OCI-LY3 (cell line): ENCODE data around the gene YWHAB.
"Not testable (repeated sequence)": the region's sequence is repeated elsewhere in the genome, so short reads cannot be mapped to it uniquely, and the experiment has no call there.

Experiments
- H2AFZ ChIP-seq: fragments of 200-600, 300-600 bp; shearing (Covaris generic); 2 replicates; pipeline ENCODE4 v1.6.0; 2014; ENCODE audit warnings: antibody characterized with exemption, low read depth, low read length
- H3K27ac ChIP-seq: fragments of 200-600, 300-600 bp; sonication (generic); 2 replicates; pipeline ENCODE4 v1.5.1; 2014; ENCODE audit warnings: mild to moderate bottlenecking, low read length, moderate library complexity, mixed read lengths
- H3K27me3 ChIP-seq: fragments of 200-600, 300-600 bp; sonication (generic); 2 replicates; pipeline ENCODE4 v1.6.1; 2014; ENCODE audit warnings: low read depth, low read length, mixed read lengths
- H3K36me3 ChIP-seq: fragments of 200-600, 300-600 bp; sonication (generic); replicated peaks from 2 replicates; pipeline ENCODE3; 2014; ENCODE audit warnings: low read depth, low read length, mixed read lengths
- H3K4me1 ChIP-seq: fragments of 300-600, 200-600 bp; sonication (generic); 2 replicates; pipeline ENCODE4 v1.6.1; 2014; ENCODE audit warnings: low read length, mixed read lengths
- H3K4me2 ChIP-seq: fragments of 200-600, 300-600 bp; sonication (generic); 2 replicates; pipeline ENCODE4 v1.6.1; 2014; ENCODE audit warnings: low read length, mixed read lengths
- H3K4me3 ChIP-seq: fragments of 300-600, 200-600 bp; sonication (generic); 2 replicates; pipeline ENCODE4 v1.5.1; 2014; ENCODE audit warnings: antibody characterized with exemption, mild to moderate bottlenecking, low read length, moderate library complexity
- H3K79me2 ChIP-seq: fragments of 300-600, 200-600 bp; shearing (Covaris generic); 2 replicates; pipeline ENCODE4 v1.6.1; 2014; ENCODE audit warnings: mild to moderate bottlenecking, low read length, mixed read lengths
- H3K9ac ChIP-seq: fragments of 300-600, 200-600 bp; shearing (Covaris generic); 2 replicates; pipeline ENCODE4 v1.6.0; 2014; ENCODE audit warnings: mild to moderate bottlenecking, low read length, moderate library complexity
- H3K9me3 ChIP-seq: fragments of 200-600, 300-600 bp; shearing (Covaris generic); 2 replicates; pipeline ENCODE4 v1.6.1; 2014; ENCODE audit warnings: low read length, mixed read lengths; ENCODE audit not compliant: insufficient read depth
- H4K20me1 ChIP-seq: fragments of 200-600, 300-600 bp; sonication (generic); 2 replicates; pipeline ENCODE4 v1.6.1; 2016; ENCODE audit warnings: low read length, mixed read lengths; ENCODE audit not compliant: insufficient read depth
- CTCF ChIP-seq: fragments of 200-600, 300-600 bp; sonication (generic); IDR thresholded peaks from 2 replicates; pipeline ENCODE4 v1.5.1; 2014; ENCODE audit warnings: antibody characterized with exemption, low read length, low read depth
- EZH2phosphoT487 ChIP-seq: fragments of 200-600 bp; shearing (Covaris generic); IDR thresholded peaks from 2 replicates; pipeline ENCODE4 v1.6.1; 2018; ENCODE audit warnings: antibody characterized with exemption, mixed run types, low read depth

Gene YWHAB

GRCh38 chr20:44861531-44862006 is 23.9 kb upstream of the YWHAB start:
- no peak overlapping the region for H3K4me2 ChIP-seq
- no peak overlapping the region for H3K27ac ChIP-seq
- H3K4me1 ChIP-seq, result peaks cover 5% of the 10 kb centered on the region; the same call in 1 of the 2 replicates
- no peaks in the 10 kb centered on the region for H3K36me3 ChIP-seq
- no peak overlapping the region for H3K4me3 ChIP-seq
- H3K9me3 ChIP-seq, result no peaks in the 10 kb centered on the region
- H4K20me1 ChIP-seq, result no peaks in the 10 kb centered on the region
- no peak overlapping the region for H2AFZ ChIP-seq
- TF ChIP-seq CTCF, result no peak
- TF ChIP-seq EZH2phosphoT487, result no peak
- H3K27me3 ChIP-seq, result peaks cover 8% of the 10 kb centered on the region
- H3K79me2 ChIP-seq, result no peaks in the 10 kb centered on the region
- H3K9ac ChIP-seq, result no peak overlapping the region

- TF ChIP-seq EZH2phosphoT487 (no peak), CTCF (no peak)
- Histone ChIP-seq H3K79me2 (no peaks in the 10 kb centered on the region), H3K27me3 (peaks cover 8% of the 10 kb centered on the region), H3K9me3 (no peaks in the 10 kb centered on the region), H3K27ac (no peak overlapping the region), H2AFZ (no peak overlapping the region), H3K4me3 (no peak overlapping the region), H3K4me1 (peaks cover 8% of the 10 kb centered on the region), H3K36me3 (no peaks in the 10 kb centered on the region), H3K4me2 (no peak overlapping the region), H3K9ac (no peak overlapping the region), H4K20me1 (no peaks in the 10 kb centered on the region)
These were observed 23.2 kb upstream of the YWHAB start for GRCh38 chr20:44862286-44862685.

- not testable (repeated sequence) for H3K4me2 ChIP-seq, H3K79me2 ChIP-seq
- peaks cover 14% of the 10 kb centered on the region for H3K27me3 ChIP-seq
These were observed 22.0 kb upstream of the YWHAB start for GRCh38 chr20:44863365-44864084.

GRCh38 chr20:44864493-44864892 is 21.0 kb upstream of the YWHAB start:
- H3K4me3 ChIP-seq, result not testable (repeated sequence)

More at GRCh38 chr20:44863365-44864084, 22.0 kb upstream of the YWHAB start:
- not testable (repeated sequence) for H3K36me3 ChIP-seq, H2AFZ ChIP-seq, H4K20me1 ChIP-seq, H3K27ac ChIP-seq, H3K9ac ChIP-seq, H3K9me3 ChIP-seq, H3K4me1 ChIP-seq, H3K4me3 ChIP-seq

GRCh38 chr20:44866703-44867335 is 18.7 kb upstream of the YWHAB start:
- H4K20me1 ChIP-seq, result no peaks in the 10 kb centered on the region
- H3K27me3 ChIP-seq, result peaks cover 29% of the 10 kb centered on the region
- no peak overlapping the region for H3K27ac ChIP-seq
- peaks cover 8% of the 10 kb centered on the region for H3K4me1 ChIP-seq
- no peaks in the 10 kb centered on the region for H3K36me3 ChIP-seq
- no peak overlapping the region for H3K9ac ChIP-seq
- no peaks in the 10 kb centered on the region for H3K9me3 ChIP-seq
- no peak overlapping the region; the same call in 1 of the 2 replicates for H2AFZ ChIP-seq
- H3K79me2 ChIP-seq, result no peaks in the 10 kb centered on the region
- TF ChIP-seq CTCF, result no peak
- TF ChIP-seq EZH2phosphoT487, result no peak
- H3K4me3 ChIP-seq, result peak overlapping the region; percentile 52
- peak overlapping the region; percentile 57 for H3K4me2 ChIP-seq

More at GRCh38 chr20:44864493-44864892, 21.0 kb upstream of the YWHAB start:
- not testable (repeated sequence) for H3K36me3 ChIP-seq, H4K20me1 ChIP-seq, H3K9me3 ChIP-seq, H2AFZ ChIP-seq, H3K4me1 ChIP-seq, H3K4me2 ChIP-seq, H3K79me2 ChIP-seq, H3K27ac ChIP-seq, H3K9ac ChIP-seq
- peaks cover 19% of the 10 kb centered on the region for H3K27me3 ChIP-seq
